KMS-11 (cell line): ENCODE results near the gene ZNF597.

Experiments
- H2AFZ ChIP-seq: fragments of 200-600 bp; sonication (generic); 2 replicates; pipeline ENCODE4 v1.6.1; 2016; ENCODE audit warnings: antibody characterized with exemption, mixed run types, low read depth
- H3K27ac ChIP-seq: fragments of 200-600 bp; sonication (generic); 2 replicates; pipeline ENCODE4 v1.6.1; 2016; ENCODE audit warnings: mild to moderate bottlenecking, mixed run types
- H3K27me3 ChIP-seq: fragments of 200-600 bp; sonication (generic); 2 replicates; pipeline ENCODE4 v1.6.1; 2017; ENCODE audit warnings: mild to moderate bottlenecking, low read depth, mixed run types, moderate library complexity; ENCODE audit not compliant: insufficient read depth
- H3K36me3 ChIP-seq: fragments of 200-600 bp; sonication (generic); 2 replicates; pipeline ENCODE4 v1.6.1; 2017; ENCODE audit warnings: mild to moderate bottlenecking, mixed run types; ENCODE audit not compliant: insufficient read depth
- H3K4me1 ChIP-seq: fragments of 200-600 bp; sonication (generic); 2 replicates; pipeline ENCODE4 v1.6.1; 2016; ENCODE audit warnings: mild to moderate bottlenecking, low read depth, mixed run types; ENCODE audit not compliant: poor library complexity, severe bottlenecking
- H3K4me2 ChIP-seq: fragments of 200-600 bp; sonication (generic); 2 replicates; pipeline ENCODE4 v1.7.0; 2016; ENCODE audit warnings: mild to moderate bottlenecking, mixed run types
- H3K4me3 ChIP-seq: fragments of 200-600 bp; sonication (generic); IDR thresholded peaks from 2 replicates; pipeline ENCODE4 v1.6.1; 2017; ENCODE audit warnings: low read depth, low read length, mixed read lengths; ENCODE audit not compliant: insufficient read depth
- H3K79me2 ChIP-seq: fragments of 200-600 bp; sonication (generic); 2 replicates; pipeline ENCODE4 v1.6.1; 2016; ENCODE audit warnings: low read depth, mixed run types; ENCODE audit not compliant: insufficient read depth
- H3K9ac ChIP-seq: fragments of 200-600 bp; sonication (generic); 2 replicates; pipeline ENCODE4 v1.6.1; 2016; ENCODE audit warnings: mild to moderate bottlenecking, mixed run types
- H4K20me1 ChIP-seq: fragments of 200-600 bp; sonication (generic); 2 replicates; pipeline ENCODE4 v1.6.1; 2016; ENCODE audit warnings: mild to moderate bottlenecking, mixed run types; ENCODE audit not compliant: insufficient read depth
- TF ChIP-seq, protein P1 (sequence below): fragments of 200-600 bp; sonication (generic); conservative IDR thresholded peaks from 2 replicates; pipeline ENCODE4 v1.6.1; 2017; ENCODE audit warnings: low read depth, mild to moderate bottlenecking, antibody characterized with exemption, low read length, moderate library complexity, mixed read lengths

Gene ZNF597, protein sequence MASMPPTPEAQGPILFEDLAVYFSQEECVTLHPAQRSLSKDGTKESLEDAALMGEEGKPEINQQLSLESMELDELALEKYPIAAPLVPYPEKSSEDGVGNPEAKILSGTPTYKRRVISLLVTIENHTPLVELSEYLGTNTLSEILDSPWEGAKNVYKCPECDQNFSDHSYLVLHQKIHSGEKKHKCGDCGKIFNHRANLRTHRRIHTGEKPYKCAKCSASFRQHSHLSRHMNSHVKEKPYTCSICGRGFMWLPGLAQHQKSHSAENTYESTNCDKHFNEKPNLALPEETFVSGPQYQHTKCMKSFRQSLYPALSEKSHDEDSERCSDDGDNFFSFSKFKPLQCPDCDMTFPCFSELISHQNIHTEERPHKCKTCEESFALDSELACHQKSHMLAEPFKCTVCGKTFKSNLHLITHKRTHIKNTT

DNA sequence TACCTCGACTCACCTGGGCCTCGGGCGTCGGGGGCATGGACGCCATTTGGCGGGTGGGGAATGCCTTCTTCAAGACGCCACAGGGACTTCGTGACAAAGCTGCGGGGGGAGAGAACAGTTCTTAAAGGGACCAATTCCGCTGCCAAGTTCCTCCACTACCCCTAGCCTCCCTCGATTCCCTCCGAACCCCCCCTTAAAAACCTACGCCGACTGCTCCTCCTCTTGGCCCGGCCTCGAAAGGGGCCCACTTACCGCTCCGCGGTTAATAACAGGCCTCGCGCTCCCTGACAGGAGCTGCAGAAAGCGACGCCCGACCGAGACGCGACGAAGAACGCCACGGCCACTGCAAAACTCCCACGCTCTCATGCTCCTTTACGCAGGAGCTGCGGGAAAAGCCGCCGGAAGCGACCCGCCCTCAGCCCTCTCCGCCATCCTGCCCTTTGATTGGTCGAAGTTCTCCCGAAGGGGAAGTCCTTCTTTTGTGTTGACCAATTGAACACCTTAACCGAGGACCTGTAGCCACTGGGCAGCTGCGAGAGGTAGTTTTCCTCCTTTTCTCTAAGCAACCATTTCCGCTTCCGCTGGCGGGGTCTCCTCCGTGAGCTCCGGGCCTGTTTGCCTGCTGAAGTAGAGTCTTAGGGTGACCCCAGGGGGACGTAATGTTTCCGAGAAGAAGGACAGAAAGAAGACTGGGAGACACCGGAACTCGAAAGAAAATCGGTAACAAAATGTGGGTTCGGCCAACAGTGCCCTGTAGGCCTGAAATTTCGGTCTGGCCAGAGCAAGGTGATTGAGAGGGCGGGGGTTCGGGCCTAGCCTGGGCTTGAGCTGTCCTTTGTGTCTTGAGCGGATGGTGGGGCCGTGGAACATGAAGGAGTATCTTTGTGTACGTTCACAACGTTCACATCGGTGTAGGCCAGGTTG, at the start of gene ZNF597, which contains the start of gene NAA60:
ZNF597 (minus strand) TSS at position 397 of the 924 bp plus-strand sequence; CDS start at position 46, 351 bp downstream.
NAA60 (plus strand) TSS at position 573 of the 924 bp plus-strand sequence. CDS start 32,548 bp downstream, outside the sequence.
- Histone ChIP-seq H3K36me3 (no peaks in the 10 kb centered on the region), H4K20me1 (no peaks in the 10 kb centered on the region), H3K4me2 (no peak within 1 kb of the TSS; the same call in 1 of the 2 replicates), H3K4me3 (no peak within 1 kb of the TSS), H3K4me1 (peaks cover 4% of the 10 kb centered on the region), H3K27me3 (no peaks in the 10 kb centered on the region), H3K27ac (0 out of 2 replicates have a peak within 1 kb of the TSS, but pooled peaks have one; percentile 17), H2AFZ (no peak within 1 kb of the TSS; the same call in 1 of the 2 replicates), H3K9ac (peak within 1 kb of the TSS; percentile 8; the same call in 1 of the 2 replicates), H3K79me2 (no peaks in the 10 kb centered on the region)
- TF ChIP-seq, protein P1, sequence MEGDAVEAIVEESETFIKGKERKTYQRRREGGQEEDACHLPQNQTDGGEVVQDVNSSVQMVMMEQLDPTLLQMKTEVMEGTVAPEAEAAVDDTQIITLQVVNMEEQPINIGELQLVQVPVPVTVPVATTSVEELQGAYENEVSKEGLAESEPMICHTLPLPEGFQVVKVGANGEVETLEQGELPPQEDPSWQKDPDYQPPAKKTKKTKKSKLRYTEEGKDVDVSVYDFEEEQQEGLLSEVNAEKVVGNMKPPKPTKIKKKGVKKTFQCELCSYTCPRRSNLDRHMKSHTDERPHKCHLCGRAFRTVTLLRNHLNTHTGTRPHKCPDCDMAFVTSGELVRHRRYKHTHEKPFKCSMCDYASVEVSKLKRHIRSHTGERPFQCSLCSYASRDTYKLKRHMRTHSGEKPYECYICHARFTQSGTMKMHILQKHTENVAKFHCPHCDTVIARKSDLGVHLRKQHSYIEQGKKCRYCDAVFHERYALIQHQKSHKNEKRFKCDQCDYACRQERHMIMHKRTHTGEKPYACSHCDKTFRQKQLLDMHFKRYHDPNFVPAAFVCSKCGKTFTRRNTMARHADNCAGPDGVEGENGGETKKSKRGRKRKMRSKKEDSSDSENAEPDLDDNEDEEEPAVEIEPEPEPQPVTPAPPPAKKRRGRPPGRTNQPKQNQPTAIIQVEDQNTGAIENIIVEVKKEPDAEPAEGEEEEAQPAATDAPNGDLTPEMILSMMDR: no peak

DNA sequence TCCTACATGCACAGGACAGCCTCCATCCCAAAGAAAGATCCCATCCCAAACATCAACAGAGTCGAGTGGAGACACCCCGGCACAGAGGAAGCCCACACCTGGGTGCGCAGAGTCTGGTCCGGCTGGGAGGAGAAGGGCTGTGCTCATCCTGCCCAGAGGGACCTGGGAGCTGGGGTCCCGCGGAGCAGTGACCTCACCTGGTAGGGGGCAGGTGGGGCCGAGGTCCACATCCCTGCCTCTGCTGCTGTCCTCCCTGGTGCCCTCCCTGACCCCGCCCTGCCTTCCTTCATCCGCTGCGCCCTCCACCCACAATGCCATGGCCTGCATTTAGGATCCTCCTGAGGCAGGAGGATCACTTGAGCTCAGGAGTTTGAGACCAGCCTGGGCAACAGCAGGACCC, 49.1 kb upstream of the ZNF597 start:
- Histone ChIP-seq H3K79me2 (no peaks in the 10 kb centered on the region), H3K27me3 (no peaks in the 10 kb centered on the region), H4K20me1 (no peaks in the 10 kb centered on the region)

DNA sequence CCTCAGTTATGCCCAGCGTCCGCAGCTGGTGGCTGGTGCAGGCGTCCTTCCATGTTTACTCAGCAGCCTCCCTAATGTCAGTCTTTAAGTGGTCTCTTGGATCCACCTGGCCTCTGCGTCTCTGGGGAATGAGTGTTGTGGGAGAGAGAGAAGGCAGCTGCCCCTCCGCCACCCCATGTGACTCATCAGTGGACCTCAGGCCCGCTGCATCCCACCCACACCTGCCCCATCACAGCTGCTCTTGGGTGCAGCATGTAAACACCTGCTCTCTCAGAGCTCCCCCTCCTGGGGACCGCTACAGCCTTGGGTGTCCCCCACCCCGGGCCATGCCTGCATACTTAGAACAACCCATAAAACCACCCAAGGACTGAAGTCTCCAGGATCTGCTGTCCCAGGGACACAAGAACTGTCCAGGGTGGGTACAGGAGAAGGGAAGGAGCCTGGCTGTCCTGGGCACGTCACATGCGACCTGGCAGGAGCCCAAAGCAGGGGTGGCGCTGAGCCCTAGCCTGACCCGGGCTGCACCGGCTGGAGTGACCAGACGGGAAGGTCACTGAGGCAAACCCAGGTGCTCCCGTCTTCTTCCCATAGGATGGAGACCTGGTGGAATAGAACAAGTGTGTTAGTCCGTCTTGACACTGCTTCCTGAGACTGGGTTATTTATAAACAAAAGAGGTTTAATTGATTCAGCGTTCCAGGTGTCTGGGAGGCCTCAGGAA, 47.8 kb upstream of the ZNF597 start:
- no peaks in the 10 kb centered on the region for H4K20me1 ChIP-seq
- H2AFZ ChIP-seq: no peak overlapping the region
- H3K9ac ChIP-seq: no peak overlapping the region
- no peak overlapping the region for H3K27ac ChIP-seq
- no peaks in the 10 kb centered on the region for H3K79me2 ChIP-seq
- TF ChIP-seq, protein P1: no peak
- H3K4me3 ChIP-seq: no peak overlapping the region
- no peaks in the 10 kb centered on the region for H3K27me3 ChIP-seq
- H3K4me2 ChIP-seq: no peak overlapping the region
- no peaks in the 10 kb centered on the region for H3K36me3 ChIP-seq
- no peaks in the 10 kb centered on the region for H3K4me1 ChIP-seq

More for the DNA sequence above, 49.1 kb upstream of the ZNF597 start:
- no peak overlapping the region for H3K9ac ChIP-seq
- no peak overlapping the region for H3K27ac ChIP-seq
- no peaks in the 10 kb centered on the region for H3K4me1 ChIP-seq
- no peak overlapping the region for H3K4me3 ChIP-seq
- TF ChIP-seq, protein P1: no peak
- no peaks in the 10 kb centered on the region for H3K36me3 ChIP-seq
- H2AFZ ChIP-seq: no peak overlapping the region
- H3K4me2 ChIP-seq: no peak overlapping the region

DNA sequence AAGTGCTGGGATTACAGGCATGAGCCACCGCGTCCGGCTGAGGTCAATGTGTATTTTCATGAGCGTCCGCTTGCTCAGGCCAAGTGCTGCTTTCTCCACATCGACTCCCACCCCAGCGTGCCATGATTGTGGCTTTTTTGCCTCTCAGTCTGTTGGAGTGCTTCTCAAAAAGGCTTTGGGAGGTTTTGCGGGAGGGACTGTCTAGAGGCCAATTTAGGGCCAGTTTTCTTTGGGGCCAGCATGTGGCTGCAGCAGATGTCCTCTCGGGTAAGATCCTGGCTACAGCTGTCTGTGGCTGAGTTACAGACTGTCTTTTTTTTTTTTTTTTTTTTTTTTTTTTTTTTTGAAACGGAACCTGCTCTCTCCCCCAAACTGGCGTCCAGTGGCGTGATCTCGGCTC, 45.5 kb upstream of the ZNF597 start:
- H3K4me1 ChIP-seq: no peaks in the 10 kb centered on the region
- no peak overlapping the region for H3K4me2 ChIP-seq
- peaks cover 17% of the 10 kb centered on the region for H3K36me3 ChIP-seq
- H3K9ac ChIP-seq: no peak overlapping the region
- H3K27ac ChIP-seq: no peak overlapping the region
- no peak overlapping the region for H2AFZ ChIP-seq
- H4K20me1 ChIP-seq: no peaks in the 10 kb centered on the region; the same call in 1 of the 2 replicates
- no peak overlapping the region for H3K4me3 ChIP-seq
- TF ChIP-seq, protein P1: no peak
- H3K79me2 ChIP-seq: 0 out of 2 replicates have a peak, but pooled peaks cover under 1% of the 10 kb centered on the region
- H3K27me3 ChIP-seq: no peaks in the 10 kb centered on the region
